Ramos (cell line): ENCODE results near the gene CD8B2.
"Not testable (repeated sequence)": the region's sequence is repeated elsewhere in the genome, so short reads cannot be mapped to it uniquely, and the experiment has no call there.

Experiments used
- in situ Hi-C: fragments of 300-500 bp; cut with MboI; formaldehyde crosslinking; loops from one replicate; pipeline ENCODE4 v1.14.3; 2022; ENCODE audit warnings: low sequenced_read_pairs; ENCODE audit not compliant: unreplicated experiment

CD8B2 gene

GRCh38 chr2:106511476-106511901 is 24.3 kb downstream of the CD8B2 start:
- in situ Hi-C loops: not testable (repeated sequence)

- in situ Hi-C loops: not testable (repeated sequence)
Observed at GRCh38 chr2:106511934-106512333, 24.8 kb downstream of the CD8B2 start.

- in situ Hi-C loops: not testable (repeated sequence)
Observed at GRCh38 chr2:106513391-106513790, 26.2 kb downstream of the CD8B2 start.

- in situ Hi-C loops: not testable (repeated sequence)
Observed at GRCh38 chr2:106514827-106515226, 27.7 kb downstream of the CD8B2 start.

- in situ Hi-C loops: no loop called here
Observed at GRCh38 chr2:106516436-106516835, 29.3 kb downstream of the CD8B2 start.

- in situ Hi-C loops: no loop called here
Observed at GRCh38 chr2:106516864-106517263, 29.7 kb downstream of the CD8B2 start.

- in situ Hi-C loops: no loop called here
Observed at GRCh38 chr2:106517329-106517728, 30.2 kb downstream of the CD8B2 start.

- in situ Hi-C loops: no loop called here
Observed at GRCh38 chr2:106519767-106520166, 32.6 kb downstream of the CD8B2 start.

- in situ Hi-C loops: no loop called here
Observed at GRCh38 chr2:106521016-106521415, 33.9 kb downstream of the CD8B2 start.

GRCh38 chr2:106523976-106524665 is 37.0 kb downstream of the CD8B2 start:
- in situ Hi-C loops: no loop called here

GRCh38 chr2:106530866-106531265 is 43.7 kb downstream of the CD8B2 start:
- in situ Hi-C loops: no loop called here

GRCh38 chr2:106531676-106532214 is 44.6 kb downstream of the CD8B2 start:
- in situ Hi-C loops: no loop called here

GRCh38 chr2:106532236-106532635 is 45.1 kb downstream of the CD8B2 start:
- in situ Hi-C loops: no loop called here

- in situ Hi-C loops: no loop called here
Observed at GRCh38 chr2:106534471-106534870, 47.3 kb downstream of the CD8B2 start.

GRCh38 chr2:106536490-106536889 is 49.3 kb downstream of the CD8B2 start:
- in situ Hi-C loops: loop anchor here (5.0 kb wide), 1 partner anchor 434 kb away; no protein-coding TSS in a partner anchor

GRCh38 chr2:106537047-106537446 is 49.9 kb downstream of the CD8B2 start:
- in situ Hi-C loops: loop anchor here (5.0 kb wide), 1 partner anchor 435 kb away; no protein-coding TSS in a partner anchor

GRCh38 chr2:106537791-106538191 is 50.6 kb downstream of the CD8B2 start:
- in situ Hi-C loops: loop anchor here (5.0 kb wide), 1 partner anchor 435 kb away; no protein-coding TSS in a partner anchor

GRCh38 chr2:106540886-106541285 is 53.7 kb downstream of the CD8B2 start:
- in situ Hi-C loops: no loop called here

- in situ Hi-C loops: no loop called here
Observed at GRCh38 chr2:106541333-106541732, 54.2 kb downstream of the CD8B2 start.

- in situ Hi-C loops: no loop called here
Observed at GRCh38 chr2:106542746-106543359, 55.7 kb downstream of the CD8B2 start.

- in situ Hi-C loops: no loop called here
Observed at GRCh38 chr2:106545007-106545406, 57.8 kb downstream of the CD8B2 start.
